Activated CD8-positive, alpha-beta memory T cell treated with anti-CD3 and anti-CD28 coated beads, Interleukin-2, amount 50 U/mL, for 48 hours (primary cell): ENCODE data around the gene PLXNB3.

Experiments used
- DNase-seq: peaks from one replicate; pipeline ENCODE4 v3.0.0-alpha.2; 2020

PLXNB3 gene

GRCh38 chrX:153818571-153819383, 54.7 kb downstream of the PLXNB3 start:
- peak; percentile 69 for DNase-seq

DNA sequence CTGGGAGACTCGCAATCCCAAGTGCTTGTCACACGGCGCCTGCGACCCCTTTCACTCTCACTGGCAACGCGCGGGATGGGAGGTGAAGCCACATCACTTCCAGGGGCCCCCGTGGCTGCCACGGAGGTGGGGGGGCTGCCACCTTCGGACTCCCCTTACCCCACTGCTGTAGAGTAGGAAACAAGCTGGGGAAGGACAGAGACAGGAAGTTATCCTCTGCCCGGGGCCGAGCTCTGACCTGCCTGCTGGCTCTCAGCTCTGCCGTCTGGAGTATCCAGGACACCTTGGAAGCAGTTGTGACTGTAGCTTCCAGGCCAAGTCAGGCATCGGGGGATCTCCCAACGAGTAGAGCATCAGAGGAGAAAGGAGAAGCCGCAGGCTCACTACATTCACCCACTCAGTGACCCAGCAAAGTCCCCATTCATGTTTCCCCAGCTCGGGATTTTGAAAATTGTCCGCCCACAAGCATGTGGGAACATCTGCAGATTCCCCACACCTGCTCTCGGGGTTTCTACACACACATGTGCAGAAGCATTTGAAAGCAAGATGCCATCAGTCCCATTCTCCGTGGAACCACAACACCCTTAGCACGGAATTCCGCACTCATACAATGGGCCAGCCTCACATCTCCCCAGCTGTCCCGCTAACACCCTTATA, 55.5 kb downstream of the PLXNB3 start:
- no peak for DNase-seq

- DNase-seq, result no peak
These were observed 56.6 kb downstream of the PLXNB3 start for GRCh38 chrX:153820601-153821000.

DNA sequence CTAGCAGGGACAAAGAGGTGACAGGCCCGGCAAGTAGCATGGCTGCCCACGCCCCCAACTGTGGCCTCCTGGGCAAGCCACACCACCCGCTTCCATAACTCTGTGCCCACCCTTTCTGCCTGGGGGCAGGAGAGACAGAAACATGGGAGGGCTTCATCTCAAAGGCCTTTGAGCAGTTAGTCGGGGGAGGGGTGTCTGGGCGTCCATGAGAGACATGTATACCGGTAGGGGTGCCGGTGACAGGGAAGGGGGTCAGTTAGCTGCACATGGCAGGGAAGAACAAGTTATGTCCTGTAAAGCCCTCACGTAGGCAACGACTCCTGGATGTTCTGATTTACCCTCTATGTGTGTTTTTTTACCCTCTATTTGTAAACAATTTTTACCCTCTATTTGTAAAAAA, 57.0 kb downstream of the PLXNB3 start:
- no peak for DNase-seq

DNA sequence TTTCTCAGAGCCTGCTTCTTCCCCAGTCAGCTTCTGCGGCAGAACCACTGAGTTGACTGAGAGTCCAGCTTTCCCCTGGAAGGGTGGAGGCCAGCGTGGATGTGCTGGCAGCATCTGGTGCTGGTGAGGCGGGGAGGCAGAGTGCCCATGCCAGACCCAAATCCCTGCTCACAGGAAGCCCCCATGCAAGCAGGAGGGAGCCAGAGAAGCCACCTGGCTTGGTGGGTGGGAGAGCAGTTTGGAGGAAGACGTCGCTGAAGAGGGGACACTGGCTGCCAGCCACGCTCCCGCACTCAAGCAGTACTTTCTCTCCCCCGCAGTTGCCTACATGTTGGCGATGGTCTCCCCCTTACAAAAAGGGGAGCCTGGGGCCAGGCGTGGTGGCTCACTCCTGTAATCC, 60.3 kb downstream of the PLXNB3 start:
- DNase-seq, result no peak

GRCh38 chrX:153825042-153825441, 61.0 kb downstream of the PLXNB3 start:
- DNase-seq, result no peak
